Measurements from ENCODE around the gene RAET1G. TPM values are rescaled to one million over a fixed set of nuclear protein-coding genes. Genes with fewer than 3 reads are reported as not detected.

The RAET1G gene
- total and polyA plus RNA-seq, 9 of the 15 experiments (the other 6 are each of a cell fraction or from before 2014, with no cell fraction given): 0.11 TPM; not detected in 8

- TF ChIP-seq FOXP1 (CRISPR knock-in tag; IDR thresholded peaks at IDR 0.05) (no peak), IRF1 (CRISPR knock-in tag; IDR thresholded peaks at IDR 0.05; ENCODE audit: borderline replicate concordance) (no peak), THRB (CRISPR knock-in tag; conservative IDR thresholded peaks at IDR 0.05) (0 out of 2 replicates have a peak, but pooled peaks have one; percentile 13), NUFIP1 (IDR thresholded peaks at IDR 0.05; ENCODE audit: partially characterized antibody) (no peak), STAT6 (CRISPR knock-in tag; IDR thresholded peaks at IDR 0.05) (no peak), PKNOX1 (IDR thresholded peaks at IDR 0.05) (no peak), ADNP (tag; IDR thresholded peaks at IDR 0.05) (no peak), MTF1 (CRISPR knock-in tag; IDR thresholded peaks at IDR 0.05; ENCODE audit: borderline replicate concordance) (0 out of 2 replicates have a peak, but pooled peaks have one; percentile 37), ZFP91 (CRISPR knock-in tag; IDR thresholded peaks at IDR 0.05) (peak; percentile 70; the same call in 1 of the 2 replicates), SREBF2 (CRISPR knock-in tag; IDR thresholded peaks at IDR 0.05) (no peak), TAF15 (IDR thresholded peaks at IDR 0.05; ENCODE audit: low read depth, low read length) (no peak), USF2 (CRISPR knock-in tag; IDR thresholded peaks at IDR 0.05) (no peak), ARID4B (CRISPR knock-in tag; IDR thresholded peaks at IDR 0.05) (no peak), BRCA1 (IDR thresholded peaks at IDR 0.05) (no peak), BRCA1 (CRISPR knock-in tag; IDR thresholded peaks at IDR 0.05) (no peak), PHF21A (IDR thresholded peaks at IDR 0.05; ENCODE audit: borderline replicate concordance, low read depth) (no peak)
Measured at GRCh38 chr6:149963212-149963461, 40.2 kb upstream of the RAET1G start (continued).
